Inflammatory macrophage (primary cell): ENCODE data around the gene ENDOU.
A peak's percentile ranks its signal among the peaks of the same experiment; 100 is the strongest.

ENCODE experiments used
- DNase-seq, 2 donors: peaks; one replicate each; pipeline ENCODE4 v3.0.0-alpha.2; 2020 to 2022

ENDOU gene

DNA sequence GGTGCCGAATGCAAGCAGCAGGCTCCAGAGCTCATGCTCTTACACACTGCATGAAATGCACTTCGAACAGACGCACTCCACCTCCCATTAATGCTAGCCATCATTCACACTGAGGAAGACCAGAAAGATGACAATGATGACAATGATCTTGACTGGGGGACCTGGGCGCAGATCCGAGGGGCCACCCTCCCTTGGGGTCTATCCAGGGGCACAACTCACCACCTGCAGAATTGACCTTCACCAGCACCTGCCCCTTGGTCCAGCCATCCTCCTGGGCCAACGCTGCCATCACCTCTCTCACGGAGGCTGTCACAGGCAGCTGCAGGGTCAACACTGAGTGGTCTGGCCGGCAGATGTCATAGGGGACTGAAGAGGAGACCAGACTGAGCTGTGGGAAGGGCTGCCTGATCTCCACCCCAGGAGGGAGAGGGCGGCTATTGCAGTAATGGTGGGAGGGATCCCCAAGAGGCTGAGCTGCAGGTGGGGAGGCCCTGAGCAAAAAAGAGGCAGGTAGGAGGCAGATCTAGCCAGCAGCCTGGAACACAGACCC is 18.1 kb upstream of the ENDOU start:
- no peak for DNase-seq

GRCh38 chr12:47742253-47742825 is 17.0 kb upstream of the ENDOU start:
- peak; percentile 12 to 51 for DNase-seq

DNA sequence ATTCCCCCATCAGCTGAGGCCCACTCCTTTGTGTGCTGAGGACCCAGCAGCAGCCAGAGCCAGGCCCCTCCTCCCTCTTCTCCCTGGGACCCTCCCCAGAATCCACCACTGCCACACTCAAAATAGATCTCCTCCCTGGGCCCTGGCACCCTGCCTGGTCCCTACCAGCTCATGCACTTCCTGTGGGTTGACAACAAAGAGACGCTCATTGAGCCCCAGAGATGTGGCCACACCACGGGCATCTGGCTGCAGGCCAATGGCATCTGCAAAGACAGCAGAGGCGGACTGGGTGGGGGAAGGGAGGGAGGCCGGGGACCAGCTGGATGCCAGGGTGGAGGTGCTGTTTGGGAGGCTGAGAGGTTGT is 16.0 kb upstream of the ENDOU start:
- DNase-seq, result peak; percentile 49 to 66

GRCh38 chr12:47740606-47741339 is 15.5 kb upstream of the ENDOU start:
- DNase-seq, result no peak

DNA sequence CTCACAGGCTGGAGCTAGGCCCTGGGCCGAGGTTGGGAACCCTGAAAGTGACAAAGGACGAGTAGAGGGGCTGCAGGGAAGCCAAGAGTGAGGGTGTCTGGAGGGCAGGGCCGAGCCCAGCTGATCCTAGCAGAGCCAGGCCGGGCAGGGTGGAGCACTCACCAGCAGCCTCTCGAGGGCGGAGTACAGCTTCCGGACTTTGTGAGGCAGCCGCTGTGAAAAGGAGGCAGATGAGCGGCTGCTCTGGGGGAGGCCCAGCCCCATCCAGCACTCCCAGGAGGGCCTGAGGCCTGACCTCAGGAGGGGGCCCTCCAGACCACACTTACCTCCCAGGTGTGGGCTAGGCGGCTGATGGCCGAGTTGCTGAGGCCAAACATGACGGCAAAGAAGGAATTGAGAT is 14.7 kb upstream of the ENDOU start:
- no peak for DNase-seq

GRCh38 chr12:47739297-47739696 is 14.0 kb upstream of the ENDOU start:
- no peak for DNase-seq

DNA sequence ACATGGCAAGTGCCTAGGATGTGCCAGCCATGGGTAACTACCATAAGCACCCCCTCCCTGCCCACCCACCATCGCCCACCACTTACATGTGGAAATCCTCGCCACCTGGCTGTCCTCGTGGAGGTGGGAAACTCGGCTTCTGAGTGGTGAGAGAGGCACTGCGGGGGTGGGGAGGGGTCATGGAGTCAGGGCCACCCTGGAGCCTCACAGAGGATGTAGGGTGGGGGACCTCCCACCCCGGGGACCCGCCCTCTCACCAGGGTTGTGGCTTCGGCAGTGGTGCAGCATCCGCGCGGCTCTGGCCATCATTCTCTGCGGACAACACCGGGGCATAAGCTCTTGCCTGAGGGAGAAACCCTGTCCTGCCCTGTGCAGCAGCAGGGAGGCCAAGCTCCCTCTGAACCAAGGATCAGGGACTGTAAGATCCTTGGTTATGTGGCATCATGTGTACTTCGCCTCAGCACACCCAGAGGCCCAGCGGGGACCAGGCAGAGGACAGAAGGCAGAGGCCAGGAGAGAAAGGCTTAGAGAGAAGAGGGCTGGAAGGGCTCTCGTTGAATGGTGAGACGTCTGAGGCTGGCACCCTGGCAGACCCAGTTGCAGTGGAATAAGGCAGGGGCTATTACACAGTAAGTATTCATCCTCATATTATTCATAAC is 12.8 kb upstream of the ENDOU start:
- no peak for DNase-seq

DNA sequence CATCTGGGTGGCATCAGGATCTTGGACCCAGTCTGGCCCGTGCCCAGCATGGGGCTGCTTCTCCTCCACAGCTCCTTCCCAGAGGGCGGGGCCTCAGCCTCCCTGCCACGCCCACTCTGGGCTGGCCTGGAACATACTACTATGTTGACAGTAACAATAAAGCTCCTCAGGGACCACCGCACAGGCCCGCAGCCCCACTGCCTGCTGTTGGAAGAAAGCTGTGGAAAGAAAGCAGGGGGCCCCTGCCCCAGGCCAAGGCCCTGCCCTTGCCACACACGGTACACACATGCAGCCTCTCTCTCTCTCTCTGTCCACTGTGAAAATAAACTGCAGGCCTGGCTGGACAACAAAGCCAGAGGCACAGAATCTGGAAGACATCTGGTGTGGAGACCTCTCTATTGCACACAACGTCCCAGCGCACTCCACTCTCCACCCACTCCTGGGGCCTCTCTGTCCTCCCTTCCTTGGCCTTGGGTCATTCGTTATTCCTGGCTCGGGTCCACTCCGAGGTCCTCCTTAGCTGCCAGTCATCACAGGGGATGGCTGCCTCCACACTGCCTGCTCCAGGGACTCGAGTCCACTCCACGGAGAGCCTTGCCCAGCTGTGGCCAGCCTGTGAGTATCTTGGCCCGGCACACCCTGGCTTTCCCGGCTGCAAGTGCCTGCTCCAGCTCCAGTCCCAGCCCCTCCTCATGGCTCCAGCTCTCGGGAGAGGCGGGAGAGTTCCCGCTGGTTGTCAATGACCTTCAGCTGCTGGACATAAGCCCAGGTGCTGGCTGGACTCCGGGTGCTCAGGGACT is 11.8 kb upstream of the ENDOU start:
- no peak for DNase-seq

DNA sequence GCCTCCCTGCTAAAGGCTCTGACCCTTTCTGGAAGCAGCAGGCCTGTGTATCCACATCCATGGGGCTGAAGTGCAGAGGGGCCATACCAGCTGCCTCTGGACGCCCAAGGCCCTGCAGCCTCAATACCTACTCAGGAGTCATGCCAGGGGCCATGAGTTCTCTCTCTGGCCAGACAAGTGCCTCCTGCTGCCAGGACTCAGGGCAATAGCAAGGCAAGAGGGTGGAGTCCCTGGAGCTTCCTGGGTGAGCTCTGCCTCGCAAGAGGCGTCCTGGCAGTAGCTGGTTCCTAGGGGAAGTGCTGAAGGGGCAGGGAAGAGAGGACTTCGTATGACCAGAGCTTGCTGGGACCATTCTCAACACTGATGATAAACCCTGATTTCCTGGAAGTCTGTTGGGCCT is 10.9 kb upstream of the ENDOU start:
- peak; percentile 35 to 48 for DNase-seq

GRCh38 chr12:47735649-47736048 is 10.4 kb upstream of the ENDOU start:
- DNase-seq, result no peak

DNA sequence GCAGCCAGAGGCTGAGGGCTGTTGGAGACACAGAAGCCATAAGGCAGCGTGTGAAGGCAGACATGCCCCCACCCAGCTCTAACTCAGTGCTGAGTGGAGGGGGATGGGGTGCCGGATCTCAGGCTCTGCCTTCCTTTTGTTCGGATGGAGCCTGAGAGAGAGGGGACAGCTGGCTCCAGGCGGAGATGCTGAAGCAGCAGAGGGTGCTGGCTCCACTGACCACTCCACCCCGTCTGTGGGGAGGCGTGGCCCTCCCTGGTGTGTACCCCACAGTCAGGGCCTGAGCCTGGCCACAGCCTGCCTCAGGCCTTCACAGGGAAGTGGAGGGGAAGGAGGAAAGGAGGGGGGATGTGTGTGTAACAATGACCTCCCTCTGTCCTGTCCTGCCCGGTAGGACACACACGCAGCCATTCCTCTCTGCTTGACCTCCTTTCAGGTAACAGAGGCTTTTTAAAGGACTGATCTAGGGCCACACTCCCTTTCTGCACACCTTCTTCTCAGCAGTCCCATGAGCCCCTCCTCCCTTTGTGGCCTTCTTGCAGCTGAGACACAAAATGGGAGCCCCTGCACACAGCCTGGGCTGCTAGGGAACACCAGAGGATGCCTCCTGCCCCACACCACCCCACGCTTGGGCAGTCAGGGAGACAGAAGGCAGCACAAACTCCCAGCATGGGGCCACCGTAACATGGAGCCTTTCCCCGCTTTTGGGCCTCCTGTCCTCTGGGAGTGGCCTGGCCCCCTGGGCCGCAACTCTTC is 9.6 kb upstream of the ENDOU start:
- no peak for DNase-seq

- DNase-seq, result no peak
Observed at GRCh38 chr12:47733142-47733541, 7.9 kb upstream of the ENDOU start.

GRCh38 chr12:47732504-47732903 is 7.2 kb upstream of the ENDOU start:
- DNase-seq, result peak in 1 of 2 donors; percentile 25

GRCh38 chr12:47731723-47732122 is 6.4 kb upstream of the ENDOU start:
- DNase-seq, result no peak

DNA sequence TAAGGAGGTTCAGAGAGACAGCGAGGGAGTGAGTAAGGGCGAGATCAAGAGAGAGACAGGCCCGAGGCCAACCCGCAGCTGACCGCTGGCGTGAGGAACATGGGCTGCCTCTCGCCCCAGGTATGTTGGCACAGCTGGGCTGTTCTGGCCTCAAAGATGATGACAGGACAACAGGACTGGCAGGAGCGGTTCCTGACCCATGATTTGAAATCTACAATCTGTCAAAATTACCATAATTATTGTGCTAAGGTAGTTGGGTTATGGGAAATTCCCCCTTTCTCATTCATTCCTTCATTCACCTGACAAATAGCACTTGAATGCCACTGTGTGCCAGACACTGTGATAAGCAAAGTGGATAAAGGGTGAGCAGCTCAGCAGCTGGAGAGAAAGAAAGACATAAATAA is 5.1 kb upstream of the ENDOU start:
- no peak for DNase-seq

DNA sequence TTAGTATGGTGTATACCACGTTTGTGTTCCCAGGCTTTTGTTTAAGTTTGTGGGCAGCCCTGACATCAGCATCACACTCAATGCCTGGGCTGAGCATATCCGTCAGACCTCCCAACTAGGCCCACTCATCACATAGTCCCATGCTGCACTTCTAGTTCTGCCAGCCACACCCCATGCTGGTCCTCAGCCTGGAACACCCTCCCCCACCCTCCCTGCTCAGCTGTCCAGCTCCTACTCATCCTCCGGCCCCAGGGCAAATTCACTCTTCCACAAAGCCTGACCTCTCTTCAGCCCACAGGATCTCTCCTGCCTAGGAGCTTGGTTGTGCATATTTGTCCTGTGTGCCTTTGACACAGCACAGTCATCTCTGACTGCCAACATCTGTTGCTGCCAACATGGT is 3.9 kb upstream of the ENDOU start:
- no peak for DNase-seq

- no peak for DNase-seq
Observed at GRCh38 chr12:47725893-47726292, 603 bp upstream of the ENDOU start.

DNA sequence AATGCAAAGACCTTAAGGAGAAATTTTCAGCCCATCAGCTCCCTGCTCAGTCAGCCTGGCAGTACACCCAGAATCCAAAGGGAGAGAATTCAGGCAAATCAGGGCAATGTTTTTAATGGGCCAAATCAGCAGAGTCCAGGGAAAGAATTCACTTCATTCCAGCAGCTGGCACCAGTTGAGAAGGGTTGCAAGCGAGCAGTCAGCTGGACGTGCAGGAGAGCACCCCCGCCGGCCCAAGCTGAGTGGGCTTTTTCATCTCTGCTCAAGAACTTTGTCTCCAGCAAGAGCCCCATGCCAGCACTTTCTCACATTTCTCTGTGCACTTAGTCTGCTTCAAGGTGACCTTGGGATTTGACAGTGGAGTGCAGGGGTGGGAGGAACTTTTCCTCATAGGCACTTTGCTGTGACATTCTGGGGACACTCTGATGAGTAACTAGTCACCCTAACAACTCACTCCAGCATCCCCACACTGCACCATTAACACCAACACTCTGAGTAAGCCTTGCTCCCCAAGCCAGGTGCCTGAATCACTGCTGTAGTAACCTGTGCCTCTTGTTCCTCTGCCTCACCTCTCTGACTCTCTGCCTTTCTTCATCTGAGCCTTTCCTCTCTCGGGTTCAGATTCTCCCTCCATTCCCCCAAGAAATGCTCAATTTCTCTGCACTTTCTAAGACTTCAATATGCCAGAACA is 2.2 kb downstream of the ENDOU start:
- no peak for DNase-seq

- no peak for DNase-seq
Observed at GRCh38 chr12:47722136-47722834, 3.0 kb downstream of the ENDOU start.

GRCh38 chr12:47721431-47721973 is 3.8 kb downstream of the ENDOU start:
- no peak for DNase-seq

DNA sequence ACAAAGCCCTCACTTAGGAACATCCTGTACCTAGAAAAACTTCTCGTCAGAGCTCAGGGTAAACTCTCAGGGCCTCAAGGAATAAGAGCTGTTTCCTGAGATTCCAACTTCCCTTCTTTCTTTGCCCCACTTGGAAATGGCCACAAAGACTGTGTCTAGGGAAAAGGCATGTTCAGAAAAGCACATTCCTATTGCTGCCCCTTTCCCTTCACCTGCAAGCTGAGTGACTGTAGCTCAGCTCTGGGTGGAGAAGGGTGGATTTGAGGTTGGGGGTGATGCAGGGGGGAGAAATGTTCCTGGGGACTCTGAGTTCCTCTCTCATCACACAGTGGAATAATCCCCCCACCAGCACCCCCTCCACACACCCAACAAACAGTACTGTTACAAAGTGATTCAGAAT is 6.8 kb downstream of the ENDOU start:
- no peak for DNase-seq
